PFSK-1 (cell line): ENCODE data around the gene USH2A.

ENCODE experiments used
- POLR2AphosphoS5 ChIP-seq: IDR thresholded peaks from 2 replicates; pipeline ENCODE4 v1.6.1; 2012; ENCODE audit warnings: low read depth, mild to moderate bottlenecking, control low read depth, low read length, moderate library complexity
- SIN3A ChIP-seq: IDR thresholded peaks from 2 replicates; pipeline ENCODE4 v1.6.1; 2012; ENCODE audit warnings: mild to moderate bottlenecking, low read length, moderate library complexity, borderline replicate concordance; ENCODE audit not compliant: insufficient read depth
- TAF1 ChIP-seq: IDR thresholded peaks from 2 replicates; pipeline ENCODE4 v1.6.1; 2012; ENCODE audit warnings: low read length, control low read depth, borderline replicate concordance; ENCODE audit not compliant: insufficient read depth

DNA sequence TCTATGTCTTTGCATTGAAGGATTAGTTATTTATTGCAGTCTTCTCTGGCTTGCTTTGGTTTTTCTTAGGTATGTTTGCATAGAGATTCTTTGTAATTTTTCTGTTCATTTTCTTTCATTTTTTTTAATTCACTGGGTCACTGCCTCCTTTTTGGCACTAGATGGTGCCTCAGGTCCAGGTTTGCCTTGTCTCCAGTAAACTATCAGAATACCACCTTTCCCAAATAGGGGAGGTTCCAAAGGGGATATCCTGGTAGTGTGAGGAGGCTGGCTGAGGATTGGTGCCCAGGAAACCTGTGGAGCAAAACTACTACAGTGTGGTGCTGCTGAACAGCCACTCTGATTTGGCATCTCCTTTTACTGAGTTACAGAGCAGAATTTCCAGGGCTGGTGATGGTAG lies 599.0 kb downstream of the USH2A start:
- no peak for TF ChIP-seq POLR2AphosphoS5
- no peak for TF ChIP-seq SIN3A
- TF ChIP-seq TAF1 = no peak
